ENCODE data around the gene PARP14. TPM values are rescaled to one million over a fixed set of nuclear protein-coding genes. Genes with fewer than 3 reads are reported as not detected.
A peak's percentile ranks its signal among the peaks of the same experiment; 100 is the strongest.

The PARP14 gene
- total RNA-seq, 1 experiment from 2014 or later, result 21.8 TPM

- H3K9me3 ChIP-seq (ENCODE audit: low read length), result no peaks in the 10 kb centered on the region
- no peak overlapping the region for H3K27ac ChIP-seq (ENCODE audit: low read length)
- no peaks in the 10 kb centered on the region for H3K27me3 ChIP-seq (ENCODE audit: low read length)
- H3K9me2 ChIP-seq (replicated peaks; ENCODE audit: low read length), result no peaks in the 10 kb centered on the region
- H4K20me1 ChIP-seq (ENCODE audit: low read length), result no peaks in the 10 kb centered on the region
- POLR2A ChIA-PET (ENCODE audit: unreplicated experiment), result no interaction called here
- H3K4me3 ChIP-seq (ENCODE audit: low read length), result no peak overlapping the region
- no peaks in the 10 kb centered on the region for H3K36me3 ChIP-seq (ENCODE audit: low read depth, low read length)
- H3F3A ChIP-seq (ENCODE audit: low read length, unreplicated experiment), result no peaks in the 10 kb centered on the region
- ATAC-seq (no peak), DNase-seq (no peak)
- no TSS peak for BruUV-seq (replicated peaks)
- CTCF ChIA-PET, result no interaction called here
- peaks cover 11% of the 10 kb centered on the region for H3K79me2 ChIP-seq (ENCODE audit: low read length)
- H3K9ac ChIP-seq (ENCODE audit: low read length), result no peak overlapping the region
- intact Hi-C loops (cut with micrococcal nuclease), result loop anchor here (5.0 kb wide), 1 partner anchor 285 kb away; no protein-coding TSS in a partner anchor
- H3K4me1 ChIP-seq (ENCODE audit: insufficient read depth, low read length), result peaks cover 22% of the 10 kb centered on the region
- no peak overlapping the region for H3K4me2 ChIP-seq (ENCODE audit: low read length)
- TF ChIP-seq EZH2phosphoT487 (IDR thresholded peaks at IDR 0.05; ENCODE audit: borderline replicate concordance, low read length) (no peak), EZH2 (IDR thresholded peaks at IDR 0.05; ENCODE audit: low read length, unreplicated experiment) (no peak)
- TF ChIP-seq, protein P1, sequence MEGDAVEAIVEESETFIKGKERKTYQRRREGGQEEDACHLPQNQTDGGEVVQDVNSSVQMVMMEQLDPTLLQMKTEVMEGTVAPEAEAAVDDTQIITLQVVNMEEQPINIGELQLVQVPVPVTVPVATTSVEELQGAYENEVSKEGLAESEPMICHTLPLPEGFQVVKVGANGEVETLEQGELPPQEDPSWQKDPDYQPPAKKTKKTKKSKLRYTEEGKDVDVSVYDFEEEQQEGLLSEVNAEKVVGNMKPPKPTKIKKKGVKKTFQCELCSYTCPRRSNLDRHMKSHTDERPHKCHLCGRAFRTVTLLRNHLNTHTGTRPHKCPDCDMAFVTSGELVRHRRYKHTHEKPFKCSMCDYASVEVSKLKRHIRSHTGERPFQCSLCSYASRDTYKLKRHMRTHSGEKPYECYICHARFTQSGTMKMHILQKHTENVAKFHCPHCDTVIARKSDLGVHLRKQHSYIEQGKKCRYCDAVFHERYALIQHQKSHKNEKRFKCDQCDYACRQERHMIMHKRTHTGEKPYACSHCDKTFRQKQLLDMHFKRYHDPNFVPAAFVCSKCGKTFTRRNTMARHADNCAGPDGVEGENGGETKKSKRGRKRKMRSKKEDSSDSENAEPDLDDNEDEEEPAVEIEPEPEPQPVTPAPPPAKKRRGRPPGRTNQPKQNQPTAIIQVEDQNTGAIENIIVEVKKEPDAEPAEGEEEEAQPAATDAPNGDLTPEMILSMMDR (conservative IDR thresholded peaks at IDR 0.05; ENCODE audit: low read depth, low read length), result no peak
- H2AFZ ChIP-seq (ENCODE audit: low read length), result no peak overlapping the region
These were observed 3.4 kb upstream of the PARP14 start for GRCh38 chr3:122677216-122677615.

GRCh38 chr3:122678506-122678905 lies 2.1 kb upstream of the PARP14 start:
- CTCF ChIA-PET, result interaction anchor here (0.5 to 1.5 kb wide), 3 partner anchors 114 to 286 kb away, joined by 3 read pairs; partner anchors contain the start of genes DTX3L and PARP9
- intact Hi-C loops (cut with micrococcal nuclease), result loop anchor here (5.0 kb wide), 1 partner anchor 286 kb away; no protein-coding TSS in a partner anchor
- no TSS peak for BruUV-seq (replicated peaks)

More at GRCh38 chr3:122678506-122678905, 2.1 kb upstream of the PARP14 start:
- Histone ChIP-seq H3K36me3 (ENCODE audit: low read depth, low read length) (no peaks in the 10 kb centered on the region), H4K20me1 (ENCODE audit: low read length) (no peaks in the 10 kb centered on the region), H2AFZ (ENCODE audit: low read length) (peak overlapping the region; percentile 99), H3K4me1 (ENCODE audit: insufficient read depth, low read length) (peaks cover 23% of the 10 kb centered on the region), H3K9me3 (ENCODE audit: low read length) (no peaks in the 10 kb centered on the region), H3K27me3 (ENCODE audit: low read length) (no peaks in the 10 kb centered on the region), H3F3A (ENCODE audit: low read length, unreplicated experiment) (no peaks in the 10 kb centered on the region), H3K9me2 (replicated peaks; ENCODE audit: low read length) (no peaks in the 10 kb centered on the region), H3K27ac (ENCODE audit: low read length) (no peak overlapping the region), H3K4me3 (ENCODE audit: low read length) (no peak overlapping the region), H3K4me2 (ENCODE audit: low read length) (peak overlapping the region; percentile 86; the same call in 1 of the 2 replicates), H3K79me2 (ENCODE audit: low read length) (peaks cover 14% of the 10 kb centered on the region), H3K9ac (ENCODE audit: low read length) (no peak overlapping the region)
- TF ChIP-seq EZH2phosphoT487 (IDR thresholded peaks at IDR 0.05; ENCODE audit: borderline replicate concordance, low read length) (no peak), EZH2 (IDR thresholded peaks at IDR 0.05; ENCODE audit: low read length, unreplicated experiment) (no peak)
- TF ChIP-seq, protein P1 (conservative IDR thresholded peaks at IDR 0.05; ENCODE audit: low read depth, low read length), result no peak
- DNase-seq (no peak), ATAC-seq (no peak)
- POLR2A ChIA-PET (ENCODE audit: unreplicated experiment), result interaction anchor here (0.6 kb wide), 1 partner anchor 389 kb away, joined by 3 read pairs; no protein-coding TSS in a partner anchor
